Measurements from ENCODE around the gene EXOC2.

- no peak for TF ChIP-seq FOXK1 (CRISPR knock-in tag; IDR thresholded peaks at IDR 0.05; ENCODE audit: borderline replicate concordance, low read depth)
- TF ChIP-seq ZNF670 (CRISPR knock-in tag; IDR thresholded peaks at IDR 0.05; ENCODE audit: borderline replicate concordance) = no peak
- TF ChIP-seq EP300 (IDR thresholded peaks at IDR 0.05; ENCODE audit: low read depth in 2 of 2, low read length in 2 of 2) = no peak
- TF ChIP-seq EP300 (CRISPR knock-in tag; IDR thresholded peaks at IDR 0.05; ENCODE audit: borderline replicate concordance) = no peak
- TF ChIP-seq PAXIP1 (CRISPR knock-in tag; conservative IDR thresholded peaks at IDR 0.05) = no peak
- TF ChIP-seq SMAD1 (CRISPR knock-in tag; IDR thresholded peaks at IDR 0.05; ENCODE audit: borderline replicate concordance, low read depth) = no peak
- TF ChIP-seq SNAPC5 (CRISPR knock-in tag; IDR thresholded peaks at IDR 0.05; ENCODE audit: borderline replicate concordance) = no peak
- TF ChIP-seq CBX2 (IDR thresholded peaks at IDR 0.05; ENCODE audit: low read depth, low read length) = 0 out of 2 replicates have a peak, but pooled peaks have one; percentile 23
- no peak for TF ChIP-seq CBX2 (CRISPR knock-in tag; IDR thresholded peaks at IDR 0.05; ENCODE audit: low read depth)
- TF ChIP-seq JDP2 (CRISPR knock-in tag; IDR thresholded peaks at IDR 0.05; ENCODE audit: borderline replicate concordance) = no peak
- no peak for TF ChIP-seq POLR2AphosphoS5 (IDR thresholded peaks at IDR 0.05; ENCODE audit: low read depth, low read length)
- TF ChIP-seq CTCF (CRISPR knock-in tag; IDR thresholded peaks at IDR 0.05) = no peak
These were observed 29.7 kb upstream of the EXOC2 start for GRCh38 chr6:722608-723007.

All from HepG2 (cell line).